Measurements from ENCODE around the gene RASA2. TPM values are rescaled to one million over a fixed set of nuclear protein-coding genes. Genes with fewer than 3 reads are reported as not detected.
"Not testable (repeated sequence)": the region's sequence is repeated elsewhere in the genome, so short reads cannot be mapped to it uniquely, and the experiment has no call there.

RASA2 gene
- total RNA-seq, 1 experiment from 2014 or later: 26.7 TPM

- H3K36me3 Mint-ChIP-seq (ENCODE audit: insufficient read depth, unreplicated experiment): peaks cover 5% of the 10 kb centered on the region
- intact Hi-C loops (cut with micrococcal nuclease; ENCODE audit: unreplicated experiment): no loop called here
- CTCF ChIA-PET: no interaction called here
Observed at GRCh38 chr3:141529717-141530414, 43.0 kb downstream of the RASA2 start.

DNA sequence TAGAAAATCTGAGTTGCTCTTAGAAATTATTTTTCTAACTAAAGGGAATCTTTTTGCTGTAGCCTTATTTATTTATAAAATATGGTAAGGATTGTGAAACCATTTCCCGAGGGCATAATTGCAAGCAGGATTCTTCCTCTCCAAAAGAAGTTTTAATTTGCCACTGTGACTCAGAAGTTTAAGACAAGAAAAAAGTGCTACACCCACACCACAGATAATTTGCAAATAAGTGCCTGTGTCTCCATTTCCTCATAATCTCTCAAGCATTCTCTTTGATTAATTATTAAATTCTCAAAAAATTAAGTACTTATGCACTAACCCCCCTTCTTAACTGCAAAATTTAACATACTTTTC lies 43.6 kb downstream of the RASA2 start:
- H3K4me3 ChIP-seq (ENCODE audit: low read depth, low read length): no peak overlapping the region
- H3K27ac Mint-ChIP-seq (ENCODE audit: unreplicated experiment): no peak overlapping the region
- H3K4me1 ChIP-seq: no peaks in the 10 kb centered on the region
- no peaks in the 10 kb centered on the region for H3K27me3 Mint-ChIP-seq (ENCODE audit: insufficient read depth, unreplicated experiment)
- no peak overlapping the region for H3K4me3 Mint-ChIP-seq (ENCODE audit: unreplicated experiment)
- no peak for TF ChIP-seq CTCF (IDR thresholded peaks at IDR 0.05; ENCODE audit: insufficient read depth in 1 of 2, low read depth in 1 of 2, low read length in 1 of 2, severe bottlenecking in 1 of 2, unreplicated experiment in 1 of 2)
- ChIA-PET CTCF (no interaction called here), POLR2A (no interaction called here)
- H3K9me3 ChIP-seq: no peaks in the 10 kb centered on the region
- intact Hi-C loops (cut with micrococcal nuclease; ENCODE audit: unreplicated experiment): no loop called here
- H3K36me3 ChIP-seq (ENCODE audit: control insufficient read depth, insufficient read depth, low read length): no peaks in the 10 kb centered on the region
- peaks cover 9% of the 10 kb centered on the region for H3K4me1 Mint-ChIP-seq (ENCODE audit: low read depth, unreplicated experiment)
- BruUV-seq (replicated peaks): no TSS peak
- H3K27me3 ChIP-seq (replicated peaks; ENCODE audit: control insufficient read depth, insufficient read depth, low read length): no peaks in the 10 kb centered on the region
- H3K36me3 Mint-ChIP-seq (ENCODE audit: insufficient read depth, unreplicated experiment): peaks cover 9% of the 10 kb centered on the region
- peaks cover 4% of the 10 kb centered on the region for H3K9me3 Mint-ChIP-seq (ENCODE audit: unreplicated experiment)
- DNase-seq: no peak

More at GRCh38 chr3:141529717-141530414, 43.0 kb downstream of the RASA2 start:
- Mint-ChIP-seq H3K27ac (ENCODE audit: unreplicated experiment) (no peak overlapping the region), H3K27me3 (ENCODE audit: insufficient read depth, unreplicated experiment) (no peaks in the 10 kb centered on the region), H3K4me3 (ENCODE audit: unreplicated experiment) (no peak overlapping the region), H3K9me3 (ENCODE audit: unreplicated experiment) (no peaks in the 10 kb centered on the region), H3K4me1 (ENCODE audit: low read depth, unreplicated experiment) (peaks cover 9% of the 10 kb centered on the region)
- no peak for TF ChIP-seq CTCF (IDR thresholded peaks at IDR 0.05; ENCODE audit: insufficient read depth in 1 of 2, low read depth in 1 of 2, low read length in 1 of 2, severe bottlenecking in 1 of 2, unreplicated experiment in 1 of 2)
- H3K36me3 ChIP-seq (ENCODE audit: control insufficient read depth, insufficient read depth, low read length): no peaks in the 10 kb centered on the region
- no peaks in the 10 kb centered on the region for H3K4me1 ChIP-seq
- H3K27me3 ChIP-seq (replicated peaks; ENCODE audit: control insufficient read depth, insufficient read depth, low read length): no peaks in the 10 kb centered on the region
- no TSS peak for BruUV-seq (replicated peaks)
- DNase-seq: no peak
- POLR2A ChIA-PET: no interaction called here
- H3K9me3 ChIP-seq: no peaks in the 10 kb centered on the region
- H3K4me3 ChIP-seq (ENCODE audit: low read depth, low read length): no peak overlapping the region

DNA sequence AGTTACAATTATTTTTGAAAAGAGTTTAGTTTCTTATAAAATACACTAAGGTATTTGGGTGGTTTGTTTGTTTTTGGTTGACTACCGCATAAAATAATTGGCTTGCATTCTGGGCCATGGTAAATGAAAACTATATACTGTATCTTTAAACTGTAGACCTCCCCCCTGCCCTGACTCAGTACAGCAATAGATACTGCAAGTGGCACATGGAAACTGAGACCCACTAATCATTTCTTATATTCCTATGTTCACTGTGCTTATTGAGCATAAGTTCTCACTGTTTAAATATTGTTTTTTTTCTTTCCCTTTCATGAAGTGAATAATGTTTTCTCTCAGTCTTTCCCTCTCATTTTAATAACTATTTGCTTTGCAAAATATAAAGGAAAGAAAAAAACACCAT lies 45.8 kb downstream of the RASA2 start:
- Histone ChIP-seq H3K36me3 (ENCODE audit: control insufficient read depth, insufficient read depth, low read length) (peaks cover 1% of the 10 kb centered on the region; the same call in 1 of the 2 replicates), H3K4me3 (ENCODE audit: low read depth, low read length) (no peak overlapping the region), H3K9me3 (no peaks in the 10 kb centered on the region), H3K27me3 (replicated peaks; ENCODE audit: control insufficient read depth, insufficient read depth, low read length) (no peaks in the 10 kb centered on the region), H3K4me1 (0 out of 2 replicates have a peak, but pooled peaks cover 4% of the 10 kb centered on the region)
- no peak for TF ChIP-seq CTCF (IDR thresholded peaks at IDR 0.05; ENCODE audit: insufficient read depth in 1 of 2, low read depth in 1 of 2, low read length in 1 of 2, severe bottlenecking in 1 of 2, unreplicated experiment in 1 of 2)
- Mint-ChIP-seq H3K4me3 (ENCODE audit: unreplicated experiment) (no peak overlapping the region), H3K27ac (ENCODE audit: unreplicated experiment) (no peak overlapping the region), H3K36me3 (ENCODE audit: insufficient read depth, unreplicated experiment) (peaks cover 23% of the 10 kb centered on the region), H3K4me1 (ENCODE audit: low read depth, unreplicated experiment) (no peaks in the 10 kb centered on the region), H3K27me3 (ENCODE audit: insufficient read depth, unreplicated experiment) (no peaks in the 10 kb centered on the region), H3K9me3 (ENCODE audit: unreplicated experiment) (peaks cover 11% of the 10 kb centered on the region)
- ChIA-PET CTCF (no interaction called here), POLR2A (no interaction called here)
- no peak for DNase-seq
- intact Hi-C loops (cut with micrococcal nuclease; ENCODE audit: unreplicated experiment): no loop called here
- no TSS peak for BruUV-seq (replicated peaks)

GRCh38 chr3:141536017-141536416 lies 49.2 kb downstream of the RASA2 start:
- H3K27me3 ChIP-seq (replicated peaks; ENCODE audit: control insufficient read depth, insufficient read depth, low read length); H3K9me3 ChIP-seq; H3K4me1 Mint-ChIP-seq (ENCODE audit: low read depth, unreplicated experiment); H3K4me3 ChIP-seq (ENCODE audit: low read depth, low read length); intact Hi-C loops (cut with micrococcal nuclease; ENCODE audit: unreplicated experiment); H3K4me3 Mint-ChIP-seq (ENCODE audit: unreplicated experiment); BruUV-seq (replicated peaks); H3K4me1 ChIP-seq; H3K27me3 Mint-ChIP-seq (ENCODE audit: insufficient read depth, unreplicated experiment); H3K27ac Mint-ChIP-seq (ENCODE audit: unreplicated experiment); CTCF ChIA-PET; DNase-seq; H3K36me3 ChIP-seq (ENCODE audit: control insufficient read depth, insufficient read depth, low read length): not testable (repeated sequence)
- Mint-ChIP-seq H3K36me3 (ENCODE audit: insufficient read depth, unreplicated experiment) (peaks cover 24% of the 10 kb centered on the region), H3K9me3 (ENCODE audit: unreplicated experiment) (peaks cover 11% of the 10 kb centered on the region)
- POLR2A ChIA-PET: interaction anchor here (0.7 kb wide), 1 partner anchor 34 kb away, joined by 7 read pairs; no protein-coding TSS in a partner anchor

Data from Caco-2 (cell line).